NCI-H1092 treated with DMSO at 0.1 percent for 48 hours (cell line): ENCODE data around the gene MPRIP.

Experiments used
- DNase-seq: peaks from one replicate; lab custom pipeline; 2025; lab: John Stamatoyannopoulos, UW

MPRIP gene

GRCh38 chr17:17066021-17066420 lies 23.8 kb downstream of the MPRIP start:
- no peak for DNase-seq

- DNase-seq, result no peak
Measured at GRCh38 chr17:17067257-17067656, 25.0 kb downstream of the MPRIP start.

GRCh38 chr17:17069849-17070248 lies 27.6 kb downstream of the MPRIP start:
- no peak for DNase-seq

GRCh38 chr17:17070931-17071330 lies 28.7 kb downstream of the MPRIP start:
- DNase-seq, result no peak

- DNase-seq, result no peak
Measured at GRCh38 chr17:17071531-17072360, 29.5 kb downstream of the MPRIP start.

GRCh38 chr17:17072546-17072945 lies 30.3 kb downstream of the MPRIP start:
- DNase-seq, result no peak

- no peak for DNase-seq
Measured at GRCh38 chr17:17073030-17073564, 30.8 kb downstream of the MPRIP start.

- DNase-seq, result no peak
Measured at GRCh38 chr17:17073581-17074403, 31.5 kb downstream of the MPRIP start.

GRCh38 chr17:17075125-17075781 lies 33.0 kb downstream of the MPRIP start:
- no peak for DNase-seq

- DNase-seq, result no peak
Measured at GRCh38 chr17:17076066-17076465, 33.8 kb downstream of the MPRIP start.

GRCh38 chr17:17077101-17077500 lies 34.8 kb downstream of the MPRIP start:
- no peak for DNase-seq

- DNase-seq, result no peak
Measured at GRCh38 chr17:17077861-17078732, 35.8 kb downstream of the MPRIP start.

GRCh38 chr17:17078832-17079231 lies 36.6 kb downstream of the MPRIP start:
- no peak for DNase-seq

- DNase-seq, result no peak
Measured at GRCh38 chr17:17079336-17079735, 37.1 kb downstream of the MPRIP start.

- DNase-seq, result no peak
Measured at GRCh38 chr17:17079761-17080160, 37.5 kb downstream of the MPRIP start.

- DNase-seq, result no peak
Measured at GRCh38 chr17:17080181-17080631, 37.9 kb downstream of the MPRIP start.

GRCh38 chr17:17080781-17081180 lies 38.5 kb downstream of the MPRIP start:
- no peak for DNase-seq

- no peak for DNase-seq
Measured at GRCh38 chr17:17081304-17081940, 39.2 kb downstream of the MPRIP start.

GRCh38 chr17:17082878-17083277 lies 40.6 kb downstream of the MPRIP start:
- DNase-seq, result no peak

- no peak for DNase-seq
Measured at GRCh38 chr17:17084317-17084835, 42.1 kb downstream of the MPRIP start.

- no peak for DNase-seq
Measured at GRCh38 chr17:17084941-17085340, 42.7 kb downstream of the MPRIP start.
